GM10266 (cell line): Measurements from ENCODE around the gene GALNT14.

ENCODE experiments used
- DNase-seq: peaks from one replicate; pipeline ENCODE4 v3.0.0; 2012; ENCODE audit errors: extremely low spot score
- TF ChIP-seq, protein P1 (sequence below): IDR thresholded peaks from 2 replicates; pipeline ENCODE4 v1.5.1; 2012; ENCODE audit warnings: mild to moderate bottlenecking, low read depth; ENCODE audit not compliant: control insufficient read depth, insufficient read depth; ENCODE audit errors: missing control alignments

GALNT14 gene

DNA sequence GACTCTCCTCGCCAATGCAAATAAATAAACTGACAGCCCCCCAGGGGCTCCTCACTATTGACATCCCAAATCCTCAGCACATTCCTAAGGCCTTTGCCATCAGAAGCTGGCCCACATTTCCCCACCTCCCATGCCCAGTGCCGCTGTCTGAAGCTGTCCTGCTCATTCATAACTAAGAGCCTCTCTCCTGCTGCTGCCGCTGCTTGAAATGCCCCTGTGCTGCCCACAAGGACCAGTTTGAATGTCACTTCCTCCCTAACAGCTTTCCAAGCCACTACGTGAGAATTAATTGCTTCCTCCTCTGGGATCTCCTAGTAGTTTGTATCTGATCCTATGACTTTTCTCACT, 179.3 kb downstream of the GALNT14 start:
- TF ChIP-seq, protein P1, sequence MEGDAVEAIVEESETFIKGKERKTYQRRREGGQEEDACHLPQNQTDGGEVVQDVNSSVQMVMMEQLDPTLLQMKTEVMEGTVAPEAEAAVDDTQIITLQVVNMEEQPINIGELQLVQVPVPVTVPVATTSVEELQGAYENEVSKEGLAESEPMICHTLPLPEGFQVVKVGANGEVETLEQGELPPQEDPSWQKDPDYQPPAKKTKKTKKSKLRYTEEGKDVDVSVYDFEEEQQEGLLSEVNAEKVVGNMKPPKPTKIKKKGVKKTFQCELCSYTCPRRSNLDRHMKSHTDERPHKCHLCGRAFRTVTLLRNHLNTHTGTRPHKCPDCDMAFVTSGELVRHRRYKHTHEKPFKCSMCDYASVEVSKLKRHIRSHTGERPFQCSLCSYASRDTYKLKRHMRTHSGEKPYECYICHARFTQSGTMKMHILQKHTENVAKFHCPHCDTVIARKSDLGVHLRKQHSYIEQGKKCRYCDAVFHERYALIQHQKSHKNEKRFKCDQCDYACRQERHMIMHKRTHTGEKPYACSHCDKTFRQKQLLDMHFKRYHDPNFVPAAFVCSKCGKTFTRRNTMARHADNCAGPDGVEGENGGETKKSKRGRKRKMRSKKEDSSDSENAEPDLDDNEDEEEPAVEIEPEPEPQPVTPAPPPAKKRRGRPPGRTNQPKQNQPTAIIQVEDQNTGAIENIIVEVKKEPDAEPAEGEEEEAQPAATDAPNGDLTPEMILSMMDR, result no peak
- DNase-seq, result no peak

DNA sequence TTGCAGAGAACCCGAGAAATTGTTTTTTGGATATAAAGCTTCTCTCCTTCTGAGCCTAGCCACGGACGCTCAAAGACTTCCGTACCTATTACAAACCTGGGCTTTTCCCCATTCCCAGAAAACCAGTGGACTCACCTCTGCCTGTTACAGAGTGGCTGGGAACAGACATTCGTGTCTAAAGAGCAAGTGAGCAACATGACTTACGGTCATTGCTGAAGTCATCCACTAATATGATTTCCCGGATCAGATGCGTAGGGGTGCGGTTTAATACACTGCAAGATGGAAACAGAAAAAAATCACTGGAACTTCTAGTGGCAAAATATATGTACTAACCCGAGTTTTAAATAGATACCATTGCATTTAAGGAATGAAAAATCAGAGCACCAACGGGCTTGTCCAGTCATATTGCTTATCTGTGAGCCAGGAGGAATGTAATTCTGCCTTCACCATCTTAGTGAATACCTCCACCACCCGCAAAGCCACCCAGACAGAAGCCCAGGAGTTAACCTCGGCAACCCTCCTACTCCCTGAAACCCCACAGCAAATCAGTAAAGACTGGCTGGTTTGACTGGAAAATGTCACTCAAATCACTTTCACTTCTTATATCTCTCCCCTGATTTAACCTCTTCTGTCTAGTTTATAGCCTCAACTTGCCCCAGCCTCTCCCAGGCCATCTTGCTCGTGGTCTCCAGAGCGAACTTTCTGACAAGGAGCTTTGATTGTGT, 179.9 kb downstream of the GALNT14 start:
- DNase-seq, result no peak
- TF ChIP-seq, protein P1, result no peak

DNA sequence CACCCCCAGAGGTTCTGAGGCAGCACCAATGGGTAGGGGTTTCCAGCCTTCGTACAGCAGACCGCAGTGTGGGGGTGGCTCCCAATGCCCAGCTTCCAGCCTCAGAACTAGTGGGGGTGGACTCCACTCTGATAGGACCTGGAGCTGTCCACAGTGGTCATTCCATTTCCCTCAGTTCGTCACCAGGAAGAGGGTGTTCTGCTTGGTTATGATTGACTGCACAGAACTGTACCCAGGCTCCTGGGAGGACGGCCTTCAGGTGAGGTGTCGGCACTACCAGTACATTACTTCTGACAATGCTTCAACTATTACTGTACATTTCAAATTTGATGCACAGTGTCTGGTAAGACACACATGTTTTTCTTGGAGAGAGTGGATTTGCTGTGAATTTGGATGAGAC, 180.6 kb downstream of the GALNT14 start:
- no peak for DNase-seq
- TF ChIP-seq, protein P1, result no peak

DNA sequence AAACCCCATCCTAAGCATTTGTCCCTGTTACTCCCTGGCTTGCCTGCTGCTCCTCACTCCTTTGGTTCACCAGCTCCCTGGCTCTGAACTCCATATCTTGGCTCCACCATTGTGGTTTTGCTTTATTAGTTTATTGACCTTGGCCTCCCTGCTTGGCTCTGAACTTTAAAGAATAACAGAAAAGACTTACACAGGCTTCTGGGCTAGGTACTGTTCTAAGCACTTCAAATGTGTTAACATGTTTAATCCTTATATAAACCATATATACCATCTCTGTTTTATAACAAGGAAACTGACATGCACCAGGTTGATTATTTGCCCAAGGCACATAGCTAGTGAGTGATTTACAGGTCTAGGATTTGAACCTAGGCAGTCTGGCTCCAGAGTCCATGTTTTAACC, 181.2 kb downstream of the GALNT14 start:
- DNase-seq, result no peak
- TF ChIP-seq, protein P1, result no peak

DNA sequence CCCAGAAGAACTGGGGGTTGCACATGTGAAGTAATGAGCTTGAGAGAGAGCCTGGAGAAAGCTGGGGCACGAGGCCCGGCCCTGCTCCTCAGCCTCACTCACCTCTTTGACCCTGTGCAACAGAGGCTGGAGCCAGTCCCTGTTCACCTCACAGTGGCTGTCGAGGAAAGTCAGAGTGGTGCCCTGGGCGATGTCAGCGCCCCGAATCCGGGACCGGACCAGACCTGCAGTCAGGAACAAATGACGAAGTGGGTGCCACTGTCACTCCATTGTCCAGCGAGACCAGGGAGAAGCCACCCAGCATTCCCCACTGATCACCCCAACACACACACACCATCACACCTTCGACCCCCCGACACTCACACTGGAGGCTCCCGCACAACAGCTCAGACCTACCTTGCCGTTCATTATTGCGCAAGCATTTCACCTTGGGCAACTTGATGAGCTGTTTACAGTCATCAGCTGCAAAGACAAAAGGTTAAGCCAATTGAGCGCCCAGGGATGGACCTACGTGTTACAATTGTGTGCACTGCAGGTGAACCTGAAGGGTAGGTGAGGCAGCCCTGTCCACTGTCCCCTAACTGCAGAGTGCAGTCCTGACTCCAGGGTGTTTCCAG, 182.6 kb downstream of the GALNT14 start:
- TF ChIP-seq, protein P1, result no peak
- DNase-seq, result no peak

DNA sequence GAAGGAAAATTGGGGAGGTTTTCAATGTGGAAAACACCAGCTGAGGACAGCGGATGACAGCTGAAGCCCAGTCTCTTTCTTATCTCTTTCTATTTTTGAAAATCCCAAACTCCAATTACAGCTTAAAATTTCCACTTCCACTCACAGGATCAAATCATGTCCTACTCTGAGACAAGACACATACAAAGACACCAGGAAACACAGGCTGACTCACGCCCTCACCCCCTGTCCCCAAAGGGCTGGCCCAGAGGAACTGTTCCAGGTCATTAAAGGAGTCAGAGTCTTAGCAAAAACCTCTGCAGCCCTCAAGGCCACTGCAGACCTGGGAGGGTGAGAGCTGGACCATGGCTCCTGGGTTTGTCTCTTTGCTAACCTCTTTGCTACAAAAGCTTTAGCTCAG, 187.9 kb downstream of the GALNT14 start:
- DNase-seq, result no peak
- TF ChIP-seq, protein P1, result no peak

DNA sequence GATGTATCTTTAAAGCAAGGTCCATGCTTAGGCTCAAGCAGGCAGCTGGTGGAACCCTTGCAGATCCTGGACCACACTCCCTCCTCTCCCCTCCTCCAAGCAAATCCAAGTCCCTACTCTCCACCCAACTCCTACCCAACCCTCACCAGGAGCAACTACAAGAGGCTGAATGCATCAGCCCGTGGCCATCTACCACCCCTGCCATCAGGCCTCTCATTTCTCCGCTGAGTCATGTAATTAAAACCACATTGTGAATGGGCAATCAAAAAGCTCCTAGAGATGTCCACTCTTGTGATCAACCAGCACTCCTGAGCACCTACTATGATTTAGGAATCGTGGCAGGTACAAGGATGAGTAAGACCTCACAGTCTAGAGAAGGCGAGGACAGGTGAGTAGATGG, 188.8 kb downstream of the GALNT14 start:
- TF ChIP-seq, protein P1, result no peak
- no peak for DNase-seq
